Measurements from ENCODE around the gene RALB.

The RALB gene

GRCh38 chr2:120241684-120242083 is 11.0 kb upstream of the RALB start:
- Histone ChIP-seq H3K27ac (ENCODE audit: low read length) (no peak overlapping the region), H3K4me2 (ENCODE audit: low read depth, low read length) (no peak overlapping the region), H3K4me1 (ENCODE audit: low read length) (no peaks in the 10 kb centered on the region), H3K9me2 (replicated peaks; ENCODE audit: insufficient read depth, low read length) (no peaks in the 10 kb centered on the region), H3K79me2 (ENCODE audit: low read length) (no peaks in the 10 kb centered on the region), H3K9ac (ENCODE audit: low read length) (no peak overlapping the region), H3K36me3 (replicated peaks; ENCODE audit: insufficient read depth, low read length) (no peaks in the 10 kb centered on the region), H2AFZ (ENCODE audit: low read length) (no peak overlapping the region), H3K9me3 (replicated peaks; ENCODE audit: insufficient read depth, low read length) (no peaks in the 10 kb centered on the region), H4K20me1 (ENCODE audit: insufficient read depth, low read length) (no peaks in the 10 kb centered on the region), H3K4me3 (ENCODE audit: low read length) (no peak overlapping the region), H3F3A (ENCODE audit: insufficient read depth, low read length) (no peaks in the 10 kb centered on the region), H3K27me3 (replicated peaks; ENCODE audit: insufficient read depth, low read length) (no peaks in the 10 kb centered on the region)
- TF ChIP-seq EZH2 (optimal IDR thresholded peaks at IDR 0.05; ENCODE audit: low read depth, low read length) (no peak), CTCF (IDR thresholded peaks at IDR 0.05; ENCODE audit: low read length) (no peak), EZH2phosphoT487 (IDR thresholded peaks at IDR 0.05; ENCODE audit: low read length) (no peak)
- DNase-seq, result no peak

- Histone ChIP-seq H3F3A (ENCODE audit: insufficient read depth, low read length) (no peaks in the 10 kb centered on the region), H3K36me3 (replicated peaks; ENCODE audit: insufficient read depth, low read length) (no peaks in the 10 kb centered on the region), H3K79me2 (ENCODE audit: low read length) (no peaks in the 10 kb centered on the region), H2AFZ (ENCODE audit: low read length) (no peak overlapping the region), H3K4me1 (ENCODE audit: low read length) (no peaks in the 10 kb centered on the region), H3K27me3 (replicated peaks; ENCODE audit: insufficient read depth, low read length) (no peaks in the 10 kb centered on the region), H3K9ac (ENCODE audit: low read length) (no peak overlapping the region), H3K27ac (ENCODE audit: low read length) (no peak overlapping the region), H4K20me1 (ENCODE audit: insufficient read depth, low read length) (no peaks in the 10 kb centered on the region), H3K9me2 (replicated peaks; ENCODE audit: insufficient read depth, low read length) (no peaks in the 10 kb centered on the region), H3K4me3 (ENCODE audit: low read length) (no peak overlapping the region), H3K4me2 (ENCODE audit: low read depth, low read length) (no peak overlapping the region), H3K9me3 (replicated peaks; ENCODE audit: insufficient read depth, low read length) (no peaks in the 10 kb centered on the region)
- DNase-seq, result no peak
- TF ChIP-seq EZH2 (optimal IDR thresholded peaks at IDR 0.05; ENCODE audit: low read depth, low read length), result no peak
Measured at GRCh38 chr2:120243211-120243610, 9.4 kb upstream of the RALB start.

- Histone ChIP-seq H3K4me1 (ENCODE audit: low read length) (no peaks in the 10 kb centered on the region), H3K27ac (ENCODE audit: low read length) (no peak overlapping the region)
Measured at GRCh38 chr2:120243875-120244553, 8.6 kb upstream of the RALB start.

More at GRCh38 chr2:120243875-120244553, 8.6 kb upstream of the RALB start:
- DNase-seq, result no peak
- no peaks in the 10 kb centered on the region for H3K36me3 ChIP-seq (replicated peaks; ENCODE audit: insufficient read depth, low read length)
- no peaks in the 10 kb centered on the region for H3K9me3 ChIP-seq (replicated peaks; ENCODE audit: insufficient read depth, low read length)
- TF ChIP-seq EZH2phosphoT487 (IDR thresholded peaks at IDR 0.05; ENCODE audit: low read length) (no peak), EZH2 (optimal IDR thresholded peaks at IDR 0.05; ENCODE audit: low read depth, low read length) (no peak), CTCF (IDR thresholded peaks at IDR 0.05; ENCODE audit: low read length) (no peak)
- no peaks in the 10 kb centered on the region for H3F3A ChIP-seq (ENCODE audit: insufficient read depth, low read length)
- H2AFZ ChIP-seq (ENCODE audit: low read length), result no peak overlapping the region
- H3K4me2 ChIP-seq (ENCODE audit: low read depth, low read length), result no peak overlapping the region
- no peaks in the 10 kb centered on the region for H3K27me3 ChIP-seq (replicated peaks; ENCODE audit: insufficient read depth, low read length)
- no peaks in the 10 kb centered on the region for H4K20me1 ChIP-seq (ENCODE audit: insufficient read depth, low read length)
- H3K4me3 ChIP-seq (ENCODE audit: low read length), result no peak overlapping the region
- H3K9me2 ChIP-seq (replicated peaks; ENCODE audit: insufficient read depth, low read length), result no peaks in the 10 kb centered on the region
- H3K79me2 ChIP-seq (ENCODE audit: low read length), result no peaks in the 10 kb centered on the region
- no peak overlapping the region for H3K9ac ChIP-seq (ENCODE audit: low read length)
